Endothelial cell of hepatic sinusoid (primary cell): Measurements from ENCODE around the gene SWSAP1.

ENCODE experiments used
- in situ Hi-C: cut with HindIII; loops from 2 replicates; pipeline ENCODE4 v1.10.0; 2017; ENCODE audit warnings: low sequenced_read_pairs

The SWSAP1 gene

GRCh38 chr19:11408591-11408990 lies 34.1 kb downstream of the SWSAP1 start:
- in situ Hi-C loops: no loop called here

GRCh38 chr19:11410682-11411081 lies 36.2 kb downstream of the SWSAP1 start:
- in situ Hi-C loops: no loop called here

GRCh38 chr19:11414544-11414943 lies 40.1 kb downstream of the SWSAP1 start:
- in situ Hi-C loops: no loop called here

GRCh38 chr19:11416346-11417052 lies 42.0 kb downstream of the SWSAP1 start:
- in situ Hi-C loops: no loop called here

GRCh38 chr19:11418094-11418548 lies 43.7 kb downstream of the SWSAP1 start:
- in situ Hi-C loops: no loop called here

GRCh38 chr19:11418549-11419506 lies 44.4 kb downstream of the SWSAP1 start, which contains the start of gene RGL3:
RGL3 (minus strand) TSS chr19:11419314; CDS start chr19:11419278, 36 bp downstream.
- in situ Hi-C loops: no loop called here

GRCh38 chr19:11420429-11421370 lies 46.2 kb downstream of the SWSAP1 start:
- in situ Hi-C loops: no loop called here

- in situ Hi-C loops: no loop called here
These were observed 47.1 kb downstream of the SWSAP1 start for GRCh38 chr19:11421371-11422098.

- in situ Hi-C loops: no loop called here
These were observed 47.9 kb downstream of the SWSAP1 start for GRCh38 chr19:11422163-11423065.

- in situ Hi-C loops: no loop called here
These were observed 48.8 kb downstream of the SWSAP1 start for GRCh38 chr19:11423164-11423790.

- in situ Hi-C loops: no loop called here
These were observed 49.3 kb downstream of the SWSAP1 start for GRCh38 chr19:11423791-11424181.
